DMS 273 (cell line): ENCODE results near the gene PRKN.
"Not testable (repeated sequence)": the region's sequence is repeated elsewhere in the genome, so short reads cannot be mapped to it uniquely, and the experiment has no call there.

Experiments
- DNase-seq: peaks from one replicate; lab custom pipeline; 2025; ENCODE audit not compliant: unreplicated experiment; lab: John Stamatoyannopoulos, UW

PRKN gene

GRCh38 chr6:162678896-162679295, 48.7 kb downstream of the PRKN start:
- not testable (repeated sequence) for DNase-seq

DNA sequence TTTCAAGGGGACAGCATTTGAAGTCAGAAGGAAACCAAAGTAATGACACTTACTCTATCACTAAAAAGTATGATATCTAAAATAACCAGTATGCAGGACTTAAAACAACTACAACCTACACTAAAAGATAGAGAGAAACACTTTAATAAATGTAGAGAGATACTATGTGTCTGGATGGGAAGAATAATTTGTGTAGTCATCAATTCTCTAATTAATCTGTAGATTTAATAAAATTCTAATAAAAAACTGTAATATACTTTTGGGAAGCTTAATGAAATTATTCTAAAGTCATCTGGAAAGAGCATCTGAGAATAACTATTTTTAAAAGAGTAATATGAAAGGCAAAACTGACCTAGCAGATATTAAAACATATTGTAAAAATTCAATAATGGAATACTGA, 52.1 kb downstream of the PRKN start:
- DNase-seq, result no peak

DNA sequence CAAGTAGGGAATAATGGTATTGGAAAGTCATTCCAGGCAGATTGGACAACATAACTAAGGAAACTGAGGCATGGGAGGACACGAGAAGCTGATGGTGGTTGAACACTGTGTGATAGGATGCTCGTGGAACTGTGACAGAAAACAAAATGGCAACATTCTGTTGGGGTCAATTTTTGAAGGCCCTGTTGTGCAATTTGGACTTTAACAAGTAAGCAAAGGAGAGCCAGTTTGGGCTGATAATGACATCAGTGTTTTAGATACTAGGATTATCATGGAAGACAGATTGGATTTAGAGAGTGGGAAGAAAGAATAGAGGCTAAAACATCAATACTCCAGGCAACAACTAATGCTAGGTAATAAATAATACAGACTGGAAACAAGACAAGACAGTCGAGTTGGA, 53.1 kb downstream of the PRKN start:
- no peak for DNase-seq

DNA sequence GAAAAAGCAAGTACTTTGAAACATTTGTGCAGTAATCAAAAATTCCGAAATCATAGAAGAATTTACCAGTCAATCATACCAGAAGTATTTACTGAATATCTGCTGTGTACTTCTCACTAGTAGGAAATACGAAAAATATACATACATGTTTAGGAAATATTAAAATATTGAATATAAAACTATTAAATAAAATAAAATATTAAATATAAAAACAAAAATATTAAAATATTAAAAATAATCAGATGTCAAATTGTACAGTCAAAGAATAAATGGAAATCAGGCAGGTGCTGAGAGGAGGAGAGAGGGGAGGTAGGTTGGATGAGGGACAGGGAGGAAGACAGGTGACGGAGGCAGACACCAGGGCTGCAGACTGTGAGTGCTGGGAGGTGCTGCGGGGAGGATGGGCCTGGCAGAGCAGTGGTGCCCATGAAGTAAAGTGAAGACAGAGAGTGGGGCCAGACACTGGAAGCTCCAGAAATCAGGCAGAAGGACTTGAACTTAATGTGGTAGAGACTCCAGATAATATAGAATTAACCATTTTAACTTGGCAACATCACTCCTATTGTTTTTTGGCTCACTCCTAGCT, 55.9 kb downstream of the PRKN start:
- no peak for DNase-seq

DNA sequence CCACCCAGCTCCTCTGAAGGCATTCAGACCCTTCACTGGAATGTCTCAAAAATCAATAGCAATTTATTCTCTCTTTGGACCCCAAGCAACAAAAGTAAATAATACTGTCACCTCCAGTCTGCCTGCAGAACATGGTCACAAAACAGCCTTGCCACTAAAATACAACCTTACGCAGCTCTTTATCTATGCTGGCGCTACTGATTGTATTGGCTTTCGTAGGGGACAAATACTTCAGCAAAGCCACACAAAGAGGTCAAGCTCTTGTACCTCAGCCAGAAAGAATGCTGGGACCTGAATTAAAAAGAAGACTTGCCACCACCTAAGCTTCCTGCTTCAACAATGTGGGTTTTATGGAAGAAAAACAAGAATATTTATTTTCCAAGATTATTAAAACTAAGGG, 57.2 kb downstream of the PRKN start:
- no peak for DNase-seq

DNA sequence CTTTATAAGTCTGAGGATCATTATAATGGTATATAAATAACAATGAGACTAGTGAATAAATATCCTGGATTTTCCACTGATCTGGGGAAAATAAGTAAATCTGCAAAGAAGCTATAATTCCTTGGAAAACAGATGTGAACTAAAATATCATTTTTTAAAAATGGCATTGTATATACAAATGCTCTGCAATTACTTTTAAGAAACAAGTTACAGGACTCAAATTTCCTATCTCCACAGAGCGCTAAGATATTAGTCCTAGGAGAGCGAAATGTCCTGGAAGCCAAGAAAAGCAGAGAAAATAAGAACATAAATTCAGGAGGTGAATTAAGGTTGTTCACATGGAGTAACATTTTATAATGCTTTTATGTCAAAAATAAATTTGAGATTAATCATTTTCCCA, 61.3 kb downstream of the PRKN start:
- DNase-seq, result no peak

GRCh38 chr6:162653808-162654207, 73.8 kb downstream of the PRKN start:
- DNase-seq, result no peak

GRCh38 chr6:162651505-162651904, 76.1 kb downstream of the PRKN start:
- peak; percentile 13 for DNase-seq

- DNase-seq, result no peak
Measured at GRCh38 chr6:162649271-162649670, 78.3 kb downstream of the PRKN start.

DNA sequence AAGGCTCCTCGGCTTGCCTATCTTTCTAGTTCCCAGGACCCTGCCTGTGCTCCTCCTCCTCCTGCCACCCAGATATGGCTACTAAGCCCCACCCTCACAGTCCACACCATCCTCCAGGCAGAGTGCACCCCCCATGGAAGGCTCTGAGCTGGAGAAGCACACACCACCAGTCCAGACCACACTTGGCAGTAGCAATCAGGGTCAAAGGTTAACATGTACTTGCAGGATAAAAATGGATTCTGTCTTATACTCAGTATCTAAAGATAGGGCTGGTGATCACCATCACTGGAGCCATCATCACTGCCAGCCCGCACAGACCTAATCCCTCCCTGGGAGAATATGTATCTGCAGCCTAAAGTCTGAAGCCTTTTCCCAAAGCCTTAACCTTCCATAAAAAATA, 83.4 kb downstream of the PRKN start:
- DNase-seq, result no peak

- no peak for DNase-seq
Measured at GRCh38 chr6:162640756-162641155, 86.8 kb downstream of the PRKN start.

DNA sequence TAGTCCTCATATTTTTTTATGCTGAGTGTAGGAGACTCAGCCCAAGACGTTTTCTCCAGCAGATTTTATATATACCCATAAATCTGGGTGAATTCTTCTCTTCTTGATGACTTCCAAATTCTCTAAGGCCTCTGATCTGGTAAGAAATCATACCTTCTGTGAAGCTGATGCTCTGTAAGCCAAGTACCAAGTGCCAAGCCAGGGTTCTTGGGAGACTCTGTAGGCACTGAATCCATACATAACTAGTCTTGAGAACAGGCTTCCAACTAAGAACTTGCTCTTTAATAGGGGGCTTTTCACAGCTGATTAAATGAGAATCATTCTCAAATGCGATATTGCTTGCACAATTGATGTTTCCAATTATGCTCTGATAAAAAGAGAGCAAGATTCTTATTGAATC, 87.6 kb downstream of the PRKN start:
- DNase-seq, result no peak

- DNase-seq, result no peak
Measured at GRCh38 chr6:162638931-162639574, 88.5 kb downstream of the PRKN start.

- no peak for DNase-seq
Measured at GRCh38 chr6:162637317-162637716, 90.2 kb downstream of the PRKN start.

DNA sequence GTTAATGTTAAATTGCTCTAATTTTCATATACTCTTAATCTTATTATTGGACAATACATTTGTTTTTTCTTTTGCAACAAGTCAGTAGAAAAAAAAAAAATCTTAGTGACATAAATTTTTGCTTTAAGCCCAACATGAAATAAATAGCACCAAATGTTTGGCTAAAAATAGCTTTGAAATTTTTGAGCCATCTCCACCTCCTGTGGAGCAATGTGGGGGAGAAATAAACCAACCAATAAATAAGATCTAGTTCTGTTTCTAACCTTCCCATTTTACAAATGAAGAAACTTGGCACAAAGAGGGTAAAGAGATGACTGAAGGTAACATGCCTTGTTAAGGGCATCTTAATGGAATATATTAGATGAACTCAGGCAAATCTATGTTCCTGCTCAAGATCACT, 91.4 kb downstream of the PRKN start:
- no peak for DNase-seq

- no peak for DNase-seq
Measured at GRCh38 chr6:162631546-162631945, 96.0 kb downstream of the PRKN start.

- DNase-seq, result no peak
Measured at GRCh38 chr6:162630069-162630468, 97.5 kb downstream of the PRKN start.

- no peak for DNase-seq
Measured at GRCh38 chr6:162627825-162628224, 99.7 kb downstream of the PRKN start.

GRCh38 chr6:162627362-162627761, 100.2 kb downstream of the PRKN start:
- DNase-seq, result no peak

- no peak for DNase-seq
Measured at GRCh38 chr6:162626869-162627268, 100.7 kb downstream of the PRKN start.

DNA sequence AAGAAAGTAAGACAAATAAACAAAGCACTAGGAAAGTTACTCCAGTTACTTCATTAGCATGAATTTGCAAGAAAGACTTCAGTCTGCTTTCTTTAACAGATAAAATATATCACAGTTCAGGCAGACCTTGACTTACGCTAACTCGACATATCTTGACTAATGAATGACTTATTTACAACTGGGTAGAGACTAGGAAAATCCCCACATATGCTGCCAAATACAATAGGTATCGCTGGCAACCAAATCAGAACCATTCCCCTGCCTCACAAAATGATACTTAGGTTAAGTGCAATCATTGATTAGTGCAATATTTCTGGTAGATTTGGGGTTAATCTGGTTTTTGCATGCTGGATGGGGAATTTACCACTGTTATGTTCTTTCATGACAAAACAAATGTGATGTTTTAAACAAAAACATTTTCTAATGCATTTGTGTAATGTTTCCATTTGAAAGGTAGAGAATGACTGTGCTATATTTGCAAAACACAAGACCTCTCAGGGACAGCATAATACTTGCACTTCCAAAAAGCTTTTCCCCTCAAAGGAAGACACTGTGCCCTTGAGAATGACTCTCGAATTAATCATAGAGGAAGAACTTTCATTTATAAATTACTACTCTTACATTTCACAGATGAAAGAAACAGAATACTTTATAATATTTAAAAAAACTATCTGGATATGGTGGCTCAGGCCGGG, 101.6 kb downstream of the PRKN start:
- no peak for DNase-seq

- no peak for DNase-seq
Measured at GRCh38 chr6:162622572-162622971, 105.0 kb downstream of the PRKN start.

GRCh38 chr6:162621246-162621645, 106.3 kb downstream of the PRKN start:
- DNase-seq, result peak; percentile 49
